HG03095 (cell line): ENCODE measurements around the gene ZNF446.
A peak's percentile ranks its signal among the peaks of the same experiment; 100 is the strongest.
"Not testable (repeated sequence)": the region's sequence is repeated elsewhere in the genome, so short reads cannot be mapped to it uniquely, and the experiment has no call there.

ENCODE experiments used
- ATAC-seq: cut with Tn5 transposase; IDR thresholded peaks from one replicate; pipeline ENCODE4 v1.9.1; 2021; ENCODE audit warnings: moderate library complexity; ENCODE audit not compliant: unreplicated experiment

ZNF446 gene

GRCh38 chr19:58475714-58476497 lies at the start of gene ZNF446:
Gene ZNF446 (plus strand): TSS chr19:58476352. CDS start chr19:58477219, 867 bp downstream.
- ATAC-seq: peak; percentile 74

- no peak for ATAC-seq
Observed at GRCh38 chr19:58428617-58429016, 47.5 kb upstream of the ZNF446 start.

- ATAC-seq: no peak
Observed at GRCh38 chr19:58429745-58430144, 46.4 kb upstream of the ZNF446 start.

- no peak for ATAC-seq
Observed at GRCh38 chr19:58434217-58434616, 41.9 kb upstream of the ZNF446 start.

GRCh38 chr19:58439576-58440554 lies 36.3 kb upstream of the ZNF446 start, which contains the start of gene ZNF132:
Gene ZNF132 (minus strand): TSS chr19:58440153. CDS start chr19:58439821, 332 bp downstream.
- ATAC-seq: peak; percentile 95

- ATAC-seq: no peak
Observed at GRCh38 chr19:58440556-58440955, 35.6 kb upstream of the ZNF446 start.

- ATAC-seq: not testable (repeated sequence)
Observed at GRCh38 chr19:58442986-58443385, 33.2 kb upstream of the ZNF446 start.

- not testable (repeated sequence) for ATAC-seq
Observed at GRCh38 chr19:58448860-58449259, 27.3 kb upstream of the ZNF446 start.

GRCh38 chr19:58449980-58450379 lies 26.2 kb upstream of the ZNF446 start:
- ATAC-seq: not testable (repeated sequence)

- no peak for ATAC-seq
Observed at GRCh38 chr19:58450856-58451357, 25.2 kb upstream of the ZNF446 start.

GRCh38 chr19:58451358-58452101 lies 24.6 kb upstream of the ZNF446 start, which contains the start of gene ZNF324B:
Gene ZNF324B (plus strand): TSS chr19:58451622. CDS start chr19:58453702, 2,080 bp downstream.
- peak; percentile 87 for ATAC-seq

GRCh38 chr19:58453743-58454142 lies 22.4 kb upstream of the ZNF446 start:
- no peak for ATAC-seq

- ATAC-seq: no peak
Observed at GRCh38 chr19:58455306-58455705, 20.8 kb upstream of the ZNF446 start.

- no peak for ATAC-seq
Observed at GRCh38 chr19:58456111-58456510, 20.0 kb upstream of the ZNF446 start.

- no peak for ATAC-seq
Observed at GRCh38 chr19:58460039-58460438, 16.1 kb upstream of the ZNF446 start.

GRCh38 chr19:58466089-58466759 lies 9.9 kb upstream of the ZNF446 start:
- ATAC-seq: no peak

GRCh38 chr19:58466760-58467589 lies 9.2 kb upstream of the ZNF446 start, which contains the start of gene ZNF324:
Gene ZNF324 (plus strand): TSS chr19:58467080. CDS start chr19:58469186, 2,106 bp downstream.
- peak; percentile 76 for ATAC-seq

GRCh38 chr19:58468216-58468839 lies 7.8 kb upstream of the ZNF446 start:
- no peak for ATAC-seq
